Gastroesophageal sphincter (tissue), 4 donors: ENCODE results near the gene NXPE3. TPM values are rescaled to one million over a fixed set of nuclear protein-coding genes. Genes with fewer than 3 reads are reported as not detected.

Experiments used
- ATAC-seq: fragments of 150-250 bp; one replicate; pipeline ENCODE4 v1.9.1; 2016; ENCODE audit warnings: mild to moderate bottlenecking, moderate library complexity
- H3K27ac ChIP-seq, 4 donors: fragments of 200-600 bp; sonication (generic) in 3 of 4; 1 replicate in 3 of 4; 2 replicates in 1 of 4; pipeline ENCODE4 v1.5.1; 2016 to 2019
- H3K27me3 ChIP-seq: fragments of 200-600 bp; sonication (generic); one replicate; pipeline ENCODE4 v1.5.1; 2019
- H3K36me3 ChIP-seq, 2 donors: fragments of 200-600 bp; sonication (generic); one replicate each; pipeline ENCODE4 v1.5.1; 2019; ENCODE audit warnings: control low read depth in 1 of 2
- H3K4me1 ChIP-seq, 3 donors: fragments of 200-600 bp; sonication (generic); 1 replicate in 2 of 3; 2 replicates in 1 of 3; pipeline ENCODE4 v1.5.1; 2016 to 2019; ENCODE audit warnings: control low read depth in 2 of 3
- H3K4me3 ChIP-seq, 2 donors: fragments of 200-600 bp; sonication (generic); one replicate each; pipeline ENCODE4 v1.5.1; 2019; ENCODE audit warnings: mild to moderate bottlenecking in 1 of 2, moderate library complexity in 1 of 2
- H3K9me3 ChIP-seq, 3 donors: fragments of 200-600 bp; sonication (generic); one replicate each; pipeline ENCODE4 v1.5.1; 2017 to 2019; ENCODE audit warnings: control low read depth in 2 of 3
- EP300 ChIP-seq: sonication (generic); formaldehyde crosslinking; IDR thresholded peaks from one replicate; pipeline ENCODE4 v1.6.1; 2017; ENCODE audit warnings: antibody characterized with exemption, mild to moderate bottlenecking
- POLR2A ChIP-seq, 2 donors: fragments of 450-650 bp; IDR thresholded peaks; one replicate each; pipeline ENCODE4 v1.6.1; 2017; ENCODE audit warnings: antibody characterized with exemption in 2 of 2, mild to moderate bottlenecking in 2 of 2, moderate library complexity in 1 of 2
- POLR2AphosphoS5 ChIP-seq: sonication (generic); formaldehyde crosslinking; IDR thresholded peaks from one replicate; pipeline ENCODE4 v1.6.1; 2017; ENCODE audit warnings: antibody characterized with exemption
- WGBS, 2 donors: methylation state at CpG; one replicate each; pipeline ENCODE4 v1.1.5; 2018; ENCODE audit warnings: low coverage in 1 of 2; 5-methylcytosine and 5-hydroxymethylcytosine counted together
- total RNA-seq, 4 donors: library from RNA; depleted of rRNA; stranded (reverse); fragments of >200 nt; gene quantifications; one replicate each; pipeline ENCODE4 v1.1.0, GENCODE V29; 2016
- TF ChIP-seq, protein P1 (sequence below), 4 experiments: fragments of 200-600 bp in 2 of 4; fragments of 450-650 bp in 2 of 4; sonication (generic) in 1 of 4; IDR thresholded peaks; one replicate each; pipeline ENCODE4 v1.5.1; 2017 to 2019; ENCODE audit warnings: antibody characterized with exemption in 4 of 4, mild to moderate bottlenecking in 2 of 4, moderate library complexity in 2 of 4

NXPE3 gene
- total RNA-seq, 4 donors from 2014 or later, result 12.5 to 32.8 (median 18.9) TPM

DNA sequence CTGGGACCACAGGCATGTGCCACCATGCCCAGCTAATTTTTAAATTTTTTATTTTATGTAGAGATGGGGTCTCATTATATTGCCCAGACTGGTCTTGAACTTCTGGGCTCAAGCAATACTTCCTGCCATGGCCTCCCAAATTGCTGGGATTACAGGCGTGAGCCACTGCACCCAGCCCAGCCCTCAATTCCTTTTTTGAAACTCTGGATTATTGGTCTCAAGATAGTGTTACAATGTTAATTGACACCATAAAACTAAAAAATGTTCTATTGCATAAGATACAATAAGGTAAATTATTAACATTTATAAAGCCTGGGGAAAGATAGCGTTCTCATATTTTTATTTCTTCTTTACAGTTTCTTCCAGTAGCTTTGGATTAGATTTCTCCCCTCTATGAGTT is 66.4 kb downstream of the NXPE3 start:
- H3K4me3 ChIP-seq, result no peak overlapping the region
- TF ChIP-seq POLR2A (IDR thresholded peaks at IDR 0.05) (no peak), POLR2AphosphoS5 (no peak), EP300 (no peak)
- TF ChIP-seq, protein P1, sequence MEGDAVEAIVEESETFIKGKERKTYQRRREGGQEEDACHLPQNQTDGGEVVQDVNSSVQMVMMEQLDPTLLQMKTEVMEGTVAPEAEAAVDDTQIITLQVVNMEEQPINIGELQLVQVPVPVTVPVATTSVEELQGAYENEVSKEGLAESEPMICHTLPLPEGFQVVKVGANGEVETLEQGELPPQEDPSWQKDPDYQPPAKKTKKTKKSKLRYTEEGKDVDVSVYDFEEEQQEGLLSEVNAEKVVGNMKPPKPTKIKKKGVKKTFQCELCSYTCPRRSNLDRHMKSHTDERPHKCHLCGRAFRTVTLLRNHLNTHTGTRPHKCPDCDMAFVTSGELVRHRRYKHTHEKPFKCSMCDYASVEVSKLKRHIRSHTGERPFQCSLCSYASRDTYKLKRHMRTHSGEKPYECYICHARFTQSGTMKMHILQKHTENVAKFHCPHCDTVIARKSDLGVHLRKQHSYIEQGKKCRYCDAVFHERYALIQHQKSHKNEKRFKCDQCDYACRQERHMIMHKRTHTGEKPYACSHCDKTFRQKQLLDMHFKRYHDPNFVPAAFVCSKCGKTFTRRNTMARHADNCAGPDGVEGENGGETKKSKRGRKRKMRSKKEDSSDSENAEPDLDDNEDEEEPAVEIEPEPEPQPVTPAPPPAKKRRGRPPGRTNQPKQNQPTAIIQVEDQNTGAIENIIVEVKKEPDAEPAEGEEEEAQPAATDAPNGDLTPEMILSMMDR (IDR thresholded peaks at IDR 0.05), result no peak
- H3K27ac ChIP-seq, result no peak overlapping the region
- 91 to 100% methylated on average over 2 of the region's 2 CpGs for WGBS, 2 donors
- H3K27me3 ChIP-seq, result no peaks in the 10 kb centered on the region
- no peaks in the 10 kb centered on the region for H3K36me3 ChIP-seq
- no peaks in the 10 kb centered on the region for H3K9me3 ChIP-seq
- no peak for ATAC-seq
- peaks cover 5 to 15% (median 7%) of the 10 kb centered on the region in 3 donors for H3K4me1 ChIP-seq

DNA sequence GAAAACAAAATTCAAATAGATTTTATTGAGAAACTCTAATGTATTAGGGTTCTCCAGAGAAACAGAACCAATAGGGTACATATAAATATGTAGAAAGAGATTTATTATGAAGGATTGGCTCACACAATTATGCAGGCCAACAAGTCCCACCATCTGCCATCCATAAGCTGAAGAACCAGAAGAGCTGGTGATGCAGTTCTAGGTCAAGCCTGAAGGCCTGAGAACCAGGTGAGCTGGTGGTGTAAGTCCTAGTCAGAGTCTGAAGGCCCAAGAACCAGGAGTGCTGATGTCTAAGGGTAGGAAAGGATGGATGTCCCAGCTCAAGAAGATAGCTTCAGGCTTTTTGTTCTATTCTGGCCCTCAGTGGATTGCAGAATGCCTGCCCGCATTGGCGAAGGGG is 67.7 kb downstream of the NXPE3 start:
- Histone ChIP-seq H3K27ac (no peak overlapping the region), H3K9me3 (no peaks in the 10 kb centered on the region), H3K4me3 (no peak overlapping the region), H3K27me3 (no peaks in the 10 kb centered on the region), H3K36me3 (peaks cover 0 to under 1% of the 10 kb centered on the region in 2 donors), H3K4me1 (peaks cover 5 to 18% (median 8%) of the 10 kb centered on the region in 3 donors)
- TF ChIP-seq, protein P1 (IDR thresholded peaks at IDR 0.05), result no peak
- TF ChIP-seq EP300, result no peak
- no peak for TF ChIP-seq POLR2AphosphoS5
- TF ChIP-seq POLR2A (IDR thresholded peaks at IDR 0.05), result no peak
- WGBS, 2 donors, result 100% methylated on average over 2 of the region's 2 CpGs
- ATAC-seq, result no peak

DNA sequence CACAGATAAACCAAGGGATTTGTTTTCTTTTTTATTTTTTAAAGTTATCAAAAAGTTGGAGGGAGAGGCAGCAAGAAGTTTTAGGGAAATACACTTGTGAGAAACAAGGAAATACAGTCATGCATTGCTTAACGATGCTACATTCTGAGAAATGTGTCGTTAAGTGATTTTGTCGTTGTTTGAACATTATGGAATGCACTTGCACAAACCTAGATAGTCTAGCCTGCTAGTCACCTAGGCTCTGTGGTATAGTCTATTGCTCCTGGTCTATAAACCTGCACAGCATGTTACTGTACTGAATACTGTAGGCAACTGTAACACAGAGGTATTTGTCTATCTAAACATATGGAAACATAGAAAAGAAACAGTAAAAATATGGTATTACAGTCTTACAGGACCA is 68.3 kb downstream of the NXPE3 start:
- Histone ChIP-seq H3K4me3 (no peak overlapping the region), H3K4me1 (peaks cover 5 to 25% (median 14%) of the 10 kb centered on the region in 3 donors), H3K36me3 (peaks cover 4 to 7% of the 10 kb centered on the region in 2 donors), H3K27ac (peak overlapping the region; percentile 96 to 100 (median 98)), H3K9me3 (no peaks in the 10 kb centered on the region), H3K27me3 (no peaks in the 10 kb centered on the region)
- TF ChIP-seq POLR2A (IDR thresholded peaks at IDR 0.05), result no peak
- TF ChIP-seq, protein P1 (IDR thresholded peaks at IDR 0.05), result no peak
- no peak for TF ChIP-seq POLR2AphosphoS5
- TF ChIP-seq EP300, result no peak
- no peak for ATAC-seq
- 76 to 88% methylated on average over 3 of the region's 3 CpGs for WGBS, 2 donors

DNA sequence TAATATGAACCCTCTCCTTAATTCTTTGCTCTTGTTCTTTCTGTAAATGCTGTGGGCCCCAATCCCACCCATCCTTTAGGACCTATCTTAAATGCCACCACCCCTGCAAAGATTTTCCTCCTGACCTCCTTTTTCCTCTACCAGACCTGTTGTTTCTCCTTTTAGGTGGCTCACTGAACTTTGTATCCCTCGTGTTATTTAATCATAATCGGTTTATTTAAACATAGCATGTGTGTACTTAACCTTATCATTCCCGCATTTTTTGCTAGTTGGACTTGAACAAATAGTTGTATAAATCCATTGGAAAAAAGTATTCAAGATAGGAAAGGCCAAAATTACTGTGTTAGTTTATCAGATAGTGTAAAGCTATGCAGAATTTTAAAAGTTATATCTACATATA is 69.3 kb downstream of the NXPE3 start:
- Histone ChIP-seq H3K9me3 (no peaks in the 10 kb centered on the region), H3K27me3 (no peaks in the 10 kb centered on the region), H3K4me1 (peaks cover 5 to 35% (median 15%) of the 10 kb centered on the region in 3 donors), H3K4me3 (peak overlapping the region; percentile 64 to 87), H3K36me3 (peaks cover 8 to 17% of the 10 kb centered on the region in 2 donors), H3K27ac (peak overlapping the region; percentile 96 to 100 (median 98))
- no peak for ATAC-seq
- TF ChIP-seq POLR2A (IDR thresholded peaks at IDR 0.05) (no peak), EP300 (no peak), POLR2AphosphoS5 (no peak)
- TF ChIP-seq, protein P1 (IDR thresholded peaks at IDR 0.05), result no peak
- 17 to 22% methylated on average over 3 of the region's 3 CpGs for WGBS, 2 donors
